OCI-LY3 (cell line): ENCODE results near the gene UFC1.

Experiments used
- CTCF ChIP-seq: fragments of 200-600, 300-600 bp; sonication (generic); IDR thresholded peaks from 2 replicates; pipeline ENCODE4 v1.5.1; 2014; ENCODE audit warnings: antibody characterized with exemption, low read length, low read depth
- EZH2phosphoT487 ChIP-seq: fragments of 200-600 bp; shearing (Covaris generic); IDR thresholded peaks from 2 replicates; pipeline ENCODE4 v1.6.1; 2018; ENCODE audit warnings: antibody characterized with exemption, mixed run types, low read depth

GRCh38 chr1:161196111-161196510 is 42.3 kb downstream of the UFC1 start:
- TF ChIP-seq CTCF (no peak), EZH2phosphoT487 (no peak)
